Activated T-helper 1 cell treated with anti-CD3 and anti-CD28 coated beads, Interleukin-12 subunit alpha, Interleukin-12 subunit beta, Interleukin-2, Interleukin-4 antibody, amounts not matched to agents 30 ng/mL and 10 ng/mL and 1 ng/mL, durations not matched to agents 14 hours and 24 hours and 36 hours (primary cell): Measurements from ENCODE around the gene PRSS21. TPM values are rescaled to one million over a fixed set of nuclear protein-coding genes. Genes with fewer than 3 reads are reported as not detected.

ENCODE experiments used
- DNase-seq: peaks from one replicate; pipeline ENCODE4 v3.0.0; 2021; ENCODE audit warnings: low spot score
- H3K27ac Mint-ChIP-seq: one replicate; pipeline ENCODE4 v1.8.0; 2021; ENCODE audit warnings: mild to moderate bottlenecking, mixed read lengths
- H3K27me3 Mint-ChIP-seq: one replicate; pipeline ENCODE4 v1.8.0; 2022; ENCODE audit warnings: mild to moderate bottlenecking, moderate library complexity, mixed read lengths; ENCODE audit not compliant: insufficient read depth
- H3K36me3 Mint-ChIP-seq: one replicate; pipeline ENCODE4 v1.8.0; 2021; ENCODE audit warnings: low read depth, mixed read lengths
- H3K4me1 Mint-ChIP-seq: one replicate; pipeline ENCODE4 v1.8.0; 2021; ENCODE audit warnings: low read depth, mixed read lengths
- H3K4me3 Mint-ChIP-seq: one replicate; pipeline ENCODE4 v1.8.0; 2021; ENCODE audit warnings: mild to moderate bottlenecking, moderate library complexity, mixed read lengths
- H3K9me3 Mint-ChIP-seq: one replicate; pipeline ENCODE4 v1.8.0; 2021; ENCODE audit warnings: mixed read lengths
- intact Hi-C: fragments of 100-400 bp; cut with micrococcal nuclease; formaldehyde crosslinking; loops from one replicate; pipeline ENCODE4 v1.15.1; 2024
- total RNA-seq: library from RNA; stranded (reverse); gene quantifications from 2 replicates; pipeline ENCODE4 v1.2.3, GENCODE V29; 2022

The PRSS21 gene
- 9.2 and 10.1 TPM in 2 replicates for total RNA-seq

DNA sequence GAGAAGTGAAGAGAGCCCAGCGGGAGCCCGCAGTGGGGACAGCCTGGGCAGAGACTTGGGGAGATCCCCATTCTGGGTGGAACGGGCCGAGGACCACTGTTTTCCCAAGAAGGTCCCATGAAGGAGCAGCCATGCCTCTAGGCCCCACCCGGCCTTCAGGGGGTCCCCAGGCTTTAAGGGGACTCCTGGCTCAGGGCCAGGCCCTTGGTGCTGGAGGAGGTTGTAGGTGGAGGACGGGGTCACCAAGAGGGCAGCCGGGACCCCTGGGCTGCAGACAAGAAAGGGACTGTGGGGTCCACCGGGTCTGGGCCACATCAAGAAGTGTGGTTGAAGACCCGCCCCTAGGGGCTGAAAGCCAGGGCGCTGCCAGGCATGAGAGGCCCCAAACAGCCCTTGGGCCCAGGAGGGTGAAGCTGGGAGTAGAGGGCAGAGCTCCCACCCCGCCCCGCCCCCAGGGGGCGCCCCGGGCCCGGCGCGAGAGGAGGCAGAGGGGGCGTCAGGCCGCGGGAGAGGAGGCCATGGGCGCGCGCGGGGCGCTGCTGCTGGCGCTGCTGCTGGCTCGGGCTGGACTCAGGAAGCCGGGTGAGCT, at the start of gene PRSS21:
TSS of gene PRSS21 (plus strand) at position 487 of the 589 bp plus-strand sequence. CDS start at position 519, 32 bp downstream.
- peak; percentile 9 for DNase-seq
- no peaks in the 10 kb centered on the region for H3K27me3 Mint-ChIP-seq
- peak within 1 kb of the TSS; percentile 45 for H3K4me3 Mint-ChIP-seq
- intact Hi-C loops = no loop called here
- no peaks in the 10 kb centered on the region for H3K9me3 Mint-ChIP-seq
- H3K27ac Mint-ChIP-seq = no peak within 1 kb of the TSS
- no peaks in the 10 kb centered on the region for H3K4me1 Mint-ChIP-seq
- H3K36me3 Mint-ChIP-seq = no peaks in the 10 kb centered on the region

- Mint-ChIP-seq H3K36me3 (peaks cover 75% of the 10 kb centered on the region), H3K9me3 (no peaks in the 10 kb centered on the region), H3K27ac (no peak overlapping the region), H3K4me1 (peaks cover 11% of the 10 kb centered on the region), H3K4me3 (no peak overlapping the region), H3K27me3 (no peaks in the 10 kb centered on the region)
- DNase-seq = no peak
- intact Hi-C loops = no loop called here
Measured at GRCh38 chr16:2767891-2768290, 49.1 kb upstream of the PRSS21 start.

DNA sequence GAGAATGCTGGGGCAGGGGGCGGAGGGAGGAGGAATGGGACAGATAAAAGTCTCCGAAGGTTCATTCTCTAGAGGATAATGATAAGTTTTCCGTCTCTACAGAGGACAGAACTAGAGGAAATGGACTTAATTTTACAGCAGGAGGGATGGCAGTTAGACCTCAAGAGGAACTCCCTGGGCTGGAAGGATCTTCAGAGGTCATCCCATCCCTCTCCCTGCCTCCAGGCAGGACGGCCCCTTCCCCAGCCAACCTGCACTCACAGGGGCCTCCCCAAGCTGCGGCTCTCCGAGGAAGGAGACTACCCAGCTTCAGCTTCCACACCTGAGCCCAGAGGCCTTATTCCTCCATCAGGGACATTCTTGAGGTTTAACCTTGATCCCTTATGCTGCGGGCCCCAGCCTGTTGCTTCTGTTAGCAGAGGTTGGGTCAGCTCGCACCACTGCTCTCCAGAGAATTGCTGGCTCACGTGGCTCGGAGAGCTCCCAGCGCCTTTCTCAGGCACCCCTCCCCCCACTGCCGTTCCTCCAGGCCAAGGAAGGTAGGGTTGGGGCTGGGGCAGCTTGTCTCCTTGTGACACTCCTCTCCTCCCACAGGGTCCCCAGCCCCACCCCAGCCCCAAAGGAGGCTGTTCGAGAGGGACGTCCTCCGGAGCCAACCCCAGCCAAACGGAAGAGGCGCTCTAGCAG, 48.5 kb upstream of the PRSS21 start:
- Mint-ChIP-seq H3K27me3 (no peaks in the 10 kb centered on the region), H3K4me3 (no peak overlapping the region), H3K36me3 (peaks cover 72% of the 10 kb centered on the region), H3K4me1 (peaks cover 5% of the 10 kb centered on the region), H3K9me3 (no peaks in the 10 kb centered on the region), H3K27ac (no peak overlapping the region)
- intact Hi-C loops = no loop called here
- no peak for DNase-seq

GRCh38 chr16:2769100-2769529, 47.9 kb upstream of the PRSS21 start:
- no peak overlapping the region for H3K4me3 Mint-ChIP-seq
- no peaks in the 10 kb centered on the region for H3K9me3 Mint-ChIP-seq
- DNase-seq = no peak
- intact Hi-C loops = no loop called here
- H3K27me3 Mint-ChIP-seq = no peaks in the 10 kb centered on the region
- H3K4me1 Mint-ChIP-seq = peaks cover 5% of the 10 kb centered on the region
- no peak overlapping the region for H3K27ac Mint-ChIP-seq
- peaks cover 71% of the 10 kb centered on the region for H3K36me3 Mint-ChIP-seq

GRCh38 chr16:2769675-2770056, 47.4 kb upstream of the PRSS21 start:
- no peak for DNase-seq
- no peak overlapping the region for H3K4me3 Mint-ChIP-seq
- intact Hi-C loops = no loop called here
- H3K27ac Mint-ChIP-seq = no peak overlapping the region
- H3K4me1 Mint-ChIP-seq = peaks cover 5% of the 10 kb centered on the region
- peaks cover 67% of the 10 kb centered on the region for H3K36me3 Mint-ChIP-seq
- H3K9me3 Mint-ChIP-seq = no peaks in the 10 kb centered on the region
- H3K27me3 Mint-ChIP-seq = no peaks in the 10 kb centered on the region

DNA sequence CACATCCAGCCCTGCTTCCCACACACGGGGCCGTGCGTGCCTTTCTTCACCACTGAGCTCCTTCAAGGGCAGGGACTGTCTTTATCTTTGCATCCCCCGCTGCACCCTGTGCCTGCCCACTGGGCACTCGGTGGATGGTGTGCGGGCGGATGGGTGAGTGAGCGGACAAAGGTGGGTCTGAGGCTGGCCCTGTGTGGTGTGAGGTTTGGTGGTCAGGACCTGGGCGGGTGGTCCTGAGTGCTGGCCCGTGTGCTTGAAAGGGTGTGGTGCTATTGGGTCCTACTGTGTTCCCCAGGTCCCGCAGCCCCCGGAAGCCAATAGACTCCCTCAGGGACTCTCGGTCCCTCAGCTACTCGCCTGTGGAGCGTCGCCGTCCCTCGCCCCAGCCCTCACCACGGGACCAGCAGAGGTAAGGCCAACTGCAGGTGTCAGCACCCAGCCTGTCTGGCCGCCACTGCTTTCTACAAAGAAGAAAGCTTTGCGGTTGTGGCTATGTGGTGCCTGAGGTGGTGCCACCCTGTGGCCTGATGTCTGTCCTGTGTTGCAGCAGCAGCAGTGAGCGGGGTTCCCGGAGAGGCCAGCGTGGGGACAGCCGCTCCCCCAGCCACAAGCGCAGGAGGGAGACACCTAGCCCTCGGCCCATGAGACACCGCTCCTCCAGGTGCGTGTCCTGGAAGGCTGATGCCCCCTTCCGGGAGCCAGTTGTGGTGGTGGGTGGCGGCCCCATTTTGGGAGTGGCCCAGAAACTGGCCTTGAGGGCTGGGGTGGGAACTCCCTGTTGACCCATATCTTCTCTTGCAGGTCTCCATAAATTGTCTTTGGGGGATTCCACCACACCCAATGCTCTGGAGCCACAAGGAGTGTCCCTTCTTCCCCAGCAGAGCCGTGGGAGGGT, 46.7 kb upstream of the PRSS21 start:
- H3K36me3 Mint-ChIP-seq = peaks cover 61% of the 10 kb centered on the region
- peaks cover 6% of the 10 kb centered on the region for H3K4me1 Mint-ChIP-seq
- H3K4me3 Mint-ChIP-seq = no peak overlapping the region
- DNase-seq = no peak
- H3K9me3 Mint-ChIP-seq = no peaks in the 10 kb centered on the region
- no peaks in the 10 kb centered on the region for H3K27me3 Mint-ChIP-seq
- H3K27ac Mint-ChIP-seq = no peak overlapping the region
- intact Hi-C loops = no loop called here

DNA sequence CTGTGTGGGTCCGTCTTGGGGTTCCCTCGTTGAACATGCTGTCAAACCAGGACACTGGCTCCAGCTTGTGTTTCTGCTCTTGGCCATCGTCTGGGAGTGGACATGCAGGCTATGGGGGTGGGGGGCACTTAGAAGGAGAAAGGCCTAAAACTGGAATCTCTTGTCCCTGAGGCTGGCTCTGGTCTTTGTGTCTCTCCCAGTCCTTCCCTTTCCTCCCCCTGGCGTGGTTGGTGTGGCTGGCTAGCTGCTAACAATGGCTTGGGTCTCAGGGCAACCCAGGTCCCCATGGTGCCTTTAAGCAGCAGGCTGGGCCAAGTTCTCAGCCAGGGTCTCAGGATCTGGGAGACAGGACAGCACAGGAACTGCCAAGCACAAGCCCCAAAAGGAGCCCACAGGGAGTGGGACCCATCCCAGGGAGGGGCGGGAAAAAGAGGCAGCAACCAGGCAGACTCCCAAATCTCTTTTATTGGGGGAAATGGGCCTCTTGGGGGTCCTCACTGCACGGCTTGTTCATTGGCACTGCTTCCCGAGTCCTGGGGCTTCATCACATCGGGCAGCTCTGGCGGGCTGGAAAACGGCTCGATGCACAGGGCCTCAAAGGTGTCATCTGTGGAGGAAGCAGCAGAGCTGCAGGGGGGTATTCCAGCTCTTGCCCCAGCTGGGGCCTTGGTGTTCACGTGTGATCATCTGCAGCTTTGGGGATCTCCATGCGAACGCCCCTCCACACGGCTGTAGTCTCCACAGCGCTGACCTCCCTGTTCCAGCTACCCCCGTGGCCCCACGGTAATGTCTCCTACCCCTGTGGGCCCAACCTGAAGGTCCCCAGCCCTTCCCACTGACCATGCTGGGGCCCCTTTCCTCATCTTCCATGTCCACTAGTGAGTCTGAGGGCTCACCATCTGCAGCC, 45.3 kb upstream of the PRSS21 start:
- Mint-ChIP-seq H3K9me3 (no peaks in the 10 kb centered on the region), H3K4me3 (no peak overlapping the region), H3K36me3 (peaks cover 46% of the 10 kb centered on the region), H3K27me3 (no peaks in the 10 kb centered on the region), H3K27ac (no peak overlapping the region), H3K4me1 (peaks cover 17% of the 10 kb centered on the region)
- intact Hi-C loops = no loop called here
- no peak for DNase-seq

DNA sequence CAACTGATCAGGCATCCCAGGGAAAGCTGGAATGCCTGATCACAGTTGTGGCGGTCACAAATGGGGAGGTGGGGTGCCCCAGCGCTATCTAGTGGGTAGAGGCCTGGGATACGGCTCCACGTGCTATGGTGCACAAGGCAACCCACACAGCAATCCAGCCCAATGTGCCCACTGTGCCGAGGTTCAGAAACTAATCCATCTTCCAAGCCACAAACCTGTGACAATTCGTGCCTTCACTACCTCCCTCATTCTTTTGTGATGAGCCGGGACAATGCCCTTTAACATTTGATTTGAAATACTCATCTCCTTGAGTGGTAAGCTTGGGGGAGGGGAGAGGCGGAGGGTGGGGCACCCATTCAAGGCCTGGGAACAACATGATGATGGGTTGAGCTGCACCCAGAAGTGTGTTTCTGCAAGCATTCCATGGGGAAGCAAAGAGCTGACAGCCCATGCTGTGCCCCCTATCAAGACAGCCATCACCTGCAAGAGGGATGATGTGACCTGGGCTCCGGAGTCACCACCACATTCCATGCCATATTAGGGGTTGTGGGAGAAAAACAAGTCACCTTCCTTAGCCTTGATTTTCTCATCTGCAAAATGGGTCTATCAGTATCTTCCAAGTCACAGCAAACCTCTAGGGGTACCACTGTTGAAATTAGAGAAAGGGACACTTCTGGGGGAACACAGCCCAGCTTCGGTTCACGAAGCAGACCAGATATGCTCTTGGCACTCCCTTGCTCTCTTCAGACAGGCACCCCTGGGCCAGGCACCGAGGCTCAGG, 43.7 kb upstream of the PRSS21 start:
- H3K27me3 Mint-ChIP-seq = no peaks in the 10 kb centered on the region
- H3K4me3 Mint-ChIP-seq = peak overlapping the region; percentile 7
- intact Hi-C loops = no loop called here
- H3K27ac Mint-ChIP-seq = no peak overlapping the region
- peaks cover 39% of the 10 kb centered on the region for H3K36me3 Mint-ChIP-seq
- no peaks in the 10 kb centered on the region for H3K9me3 Mint-ChIP-seq
- peaks cover 23% of the 10 kb centered on the region for H3K4me1 Mint-ChIP-seq
- DNase-seq = no peak

GRCh38 chr16:2774161-2774891, 42.7 kb upstream of the PRSS21 start:
- no peak overlapping the region for H3K4me3 Mint-ChIP-seq
- DNase-seq = no peak
- peaks cover 27% of the 10 kb centered on the region for H3K4me1 Mint-ChIP-seq
- no peaks in the 10 kb centered on the region for H3K9me3 Mint-ChIP-seq
- H3K27me3 Mint-ChIP-seq = no peaks in the 10 kb centered on the region
- peaks cover 32% of the 10 kb centered on the region for H3K36me3 Mint-ChIP-seq
- no peak overlapping the region for H3K27ac Mint-ChIP-seq
- intact Hi-C loops = no loop called here

DNA sequence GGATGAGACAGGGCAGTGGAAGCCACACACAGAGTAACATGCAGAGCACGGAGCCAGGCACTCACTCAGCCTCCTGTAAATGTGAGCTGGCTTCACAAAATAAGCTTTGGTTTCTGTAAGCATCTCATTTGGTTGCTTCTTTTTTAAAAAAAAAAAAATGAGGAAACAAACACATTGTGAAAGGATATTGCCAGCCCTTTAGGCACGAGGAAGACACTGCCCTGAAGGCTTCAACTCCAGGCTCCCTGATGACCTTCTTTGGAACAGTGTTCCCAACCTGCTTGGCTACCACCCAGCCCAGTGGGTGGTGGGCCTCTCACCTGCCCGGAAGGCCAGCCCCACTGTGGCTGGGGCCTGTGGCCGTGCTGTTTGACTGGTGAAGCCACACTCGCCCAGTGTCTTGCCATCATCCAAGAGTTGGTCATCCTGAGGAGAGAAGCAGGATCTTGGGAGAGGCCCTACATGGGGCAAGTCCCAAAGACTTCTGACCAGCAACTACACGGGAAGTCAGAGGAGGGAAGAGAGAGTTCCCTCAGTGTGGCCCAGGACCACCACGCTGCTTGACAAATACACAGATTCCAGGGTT, 41.8 kb upstream of the PRSS21 start:
- Mint-ChIP-seq H3K36me3 (peaks cover 25% of the 10 kb centered on the region), H3K9me3 (no peaks in the 10 kb centered on the region), H3K27ac (no peak overlapping the region), H3K4me3 (peak overlapping the region; percentile 90), H3K27me3 (no peaks in the 10 kb centered on the region), H3K4me1 (peaks cover 27% of the 10 kb centered on the region)
- no peak for DNase-seq
- intact Hi-C loops = loop anchor here (5.0 kb wide), 1 partner anchor 93 kb away; the partner anchor contains the start of gene KCTD5
